Mesodermal cell (in vitro differentiated cells): Measurements from ENCODE around the gene ARL15.

ENCODE experiments used
- H3K27ac ChIP-seq: 2 replicates; pipeline ENCODE4 v1.7.0; 2013; ENCODE audit warnings: mild to moderate bottlenecking, low read depth, low read length, moderate library complexity; ENCODE audit not compliant: severe bottlenecking
- H3K36me3 ChIP-seq: 2 replicates; pipeline ENCODE4 v1.7.1; 2013; ENCODE audit warnings: mild to moderate bottlenecking, low read length, moderate library complexity; ENCODE audit not compliant: control insufficient read depth, insufficient read depth
- H3K4me1 ChIP-seq: one replicate; pipeline ENCODE4 v1.7.1; 2013; ENCODE audit warnings: mild to moderate bottlenecking, low read length; ENCODE audit not compliant: insufficient read depth, control insufficient read depth, poor library complexity, severe bottlenecking
- H3K4me3 ChIP-seq: 2 replicates; pipeline ENCODE4 v1.7.0; 2013; ENCODE audit warnings: low read length, control low read depth, mild to moderate bottlenecking; ENCODE audit not compliant: insufficient read depth, poor library complexity, severe bottlenecking; ENCODE audit errors: extremely low read depth
- H3K9me3 ChIP-seq: 2 replicates; pipeline ENCODE4 v1.7.1; 2013; ENCODE audit warnings: mild to moderate bottlenecking, low read length, moderate library complexity; ENCODE audit not compliant: control insufficient read depth
- WGBS, 2 experiments: methylation state at CpG; one replicate each; pipeline ENCODE4 v1.1.5; 2013; ENCODE audit warnings: missing lambda C conversion rate in 2 of 2; ENCODE audit not compliant: insufficient coverage in 2 of 2; 5-methylcytosine and 5-hydroxymethylcytosine counted together

ARL15 gene

DNA sequence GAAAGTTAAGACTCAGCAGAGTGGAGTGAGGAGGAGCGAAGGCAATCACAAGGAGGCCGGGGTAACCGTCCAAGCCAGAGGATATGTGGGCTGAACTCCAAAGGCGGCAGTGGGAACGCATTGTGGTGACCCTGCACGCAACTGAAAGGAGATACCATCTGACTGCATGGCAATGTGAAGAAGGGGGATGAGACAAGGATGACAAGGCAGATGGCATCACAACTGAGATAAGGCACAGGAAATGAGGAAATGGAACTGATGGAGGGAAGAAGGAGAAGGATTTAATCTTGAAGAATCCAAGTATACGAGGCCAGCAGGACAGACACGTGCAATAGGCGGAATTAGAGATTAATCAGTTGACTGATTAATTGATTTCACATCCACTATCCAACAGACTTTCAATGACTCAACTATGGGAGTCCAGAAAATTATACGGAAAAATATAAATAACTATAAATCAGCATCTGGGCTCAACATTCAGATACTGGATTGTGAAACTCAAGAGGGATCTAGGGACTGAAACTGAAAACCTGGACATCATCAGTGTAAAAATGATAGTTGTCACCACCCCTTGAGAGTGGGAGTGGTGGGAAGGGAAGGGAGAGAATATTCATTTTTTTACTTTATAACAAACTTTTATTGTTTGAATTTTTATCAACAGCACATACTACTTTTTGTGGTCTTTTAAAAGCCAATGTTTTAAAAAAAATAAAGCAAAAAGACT, 86.1 kb downstream of the ARL15 start:
- peaks cover 3% of the 10 kb centered on the region for H3K9me3 ChIP-seq
- H3K27ac ChIP-seq = no peak overlapping the region
- no peak overlapping the region for H3K4me3 ChIP-seq
- no peaks in the 10 kb centered on the region for H3K36me3 ChIP-seq
- H3K4me1 ChIP-seq = peaks cover 9% of the 10 kb centered on the region
- 94 to 95% methylated on average over 6 to 7 of the region's 10 CpGs for WGBS, 2 experiments

DNA sequence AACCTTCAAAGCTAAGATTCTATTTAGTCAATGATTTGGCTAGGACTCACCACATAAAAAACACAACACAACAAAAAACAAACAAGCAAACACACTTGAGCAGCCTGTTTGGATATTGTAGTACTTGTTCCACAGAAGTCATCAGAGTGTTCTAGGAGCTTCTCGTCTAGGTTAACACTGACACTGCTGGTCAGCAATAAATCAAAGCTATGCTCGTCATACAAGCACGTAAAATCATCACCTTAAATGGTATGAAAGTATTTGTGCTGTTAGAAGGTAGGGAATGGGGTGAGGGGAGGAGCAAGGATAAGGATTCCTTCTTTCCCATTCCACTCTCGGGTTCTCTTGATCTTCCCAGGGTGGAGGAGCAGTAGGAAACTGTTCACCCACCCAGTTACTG, 88.0 kb downstream of the ARL15 start:
- WGBS, 2 experiments = 94 to 95% methylated on average over 3 of the region's 4 CpGs
- H3K9me3 ChIP-seq = peaks cover 3% of the 10 kb centered on the region
- H3K27ac ChIP-seq = no peak overlapping the region
- H3K4me1 ChIP-seq = peaks cover 9% of the 10 kb centered on the region
- H3K36me3 ChIP-seq = no peaks in the 10 kb centered on the region
- H3K4me3 ChIP-seq = no peak overlapping the region

DNA sequence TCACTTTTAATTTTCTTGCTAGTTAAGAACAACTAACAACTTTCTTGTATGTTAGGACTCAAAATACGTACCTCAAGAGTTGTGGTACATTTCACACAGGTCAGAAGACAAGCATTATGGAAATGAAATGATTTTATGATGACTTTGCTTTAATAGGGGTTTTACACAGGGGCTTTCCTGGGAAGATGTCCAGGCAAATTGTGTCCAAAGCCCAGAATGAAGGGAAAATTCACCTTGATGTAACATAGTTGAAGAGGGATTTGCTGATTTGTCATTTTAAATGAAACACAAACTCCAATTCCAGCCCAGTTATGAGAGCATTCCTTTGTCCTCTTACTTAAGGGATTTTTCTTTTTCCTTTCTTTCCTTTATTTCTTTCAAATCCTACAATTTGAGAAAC, 89.2 kb downstream of the ARL15 start:
- Histone ChIP-seq H3K4me1 (peaks cover 9% of the 10 kb centered on the region), H3K4me3 (no peak overlapping the region), H3K27ac (no peak overlapping the region), H3K9me3 (peaks cover 3% of the 10 kb centered on the region), H3K36me3 (no peaks in the 10 kb centered on the region)
- WGBS, 2 experiments = no CpG with 5 or more reads among the region's 1 CpG

DNA sequence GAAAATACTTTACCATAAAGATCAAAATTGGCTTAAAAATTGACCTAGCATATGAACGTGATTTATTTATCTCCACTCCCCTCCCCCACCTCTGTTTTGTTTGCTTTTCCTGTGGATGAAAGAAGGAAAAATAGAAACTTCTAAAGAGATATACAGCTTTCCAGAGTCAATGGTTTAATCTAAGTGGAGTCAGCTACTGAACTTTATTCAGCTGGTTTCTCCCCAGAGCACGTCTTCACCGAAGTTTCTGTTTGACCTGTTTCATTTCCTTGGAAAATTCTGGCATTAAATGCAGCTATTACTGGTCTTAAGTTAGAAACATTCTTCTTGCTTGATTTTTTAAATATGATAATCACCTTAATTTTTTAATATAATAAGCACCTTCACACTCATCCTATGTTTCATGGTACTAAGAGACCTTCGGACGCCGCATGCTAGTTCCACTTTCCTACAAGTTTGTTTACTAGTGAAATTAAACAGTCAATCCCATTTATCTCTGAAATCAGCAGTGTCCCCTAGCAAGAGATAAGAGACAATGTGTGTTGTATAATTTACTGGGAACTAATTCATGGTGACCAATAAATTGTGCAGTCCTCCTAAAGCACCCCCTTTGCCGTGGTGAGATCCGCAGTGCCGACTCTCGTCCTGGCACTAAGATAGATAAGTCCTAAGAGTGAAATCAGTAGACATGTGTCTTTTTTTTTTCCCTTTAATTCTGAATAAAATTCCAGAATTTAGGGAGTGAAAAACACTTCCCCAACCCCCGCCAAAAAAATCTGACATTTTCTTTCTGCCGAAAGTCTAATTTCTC, 89.9 kb downstream of the ARL15 start:
- WGBS, 2 experiments = 92 to 100% methylated on average over 4 to 7 of the region's 12 CpGs
- Histone ChIP-seq H3K4me3 (no peak overlapping the region), H3K36me3 (no peaks in the 10 kb centered on the region)

DNA sequence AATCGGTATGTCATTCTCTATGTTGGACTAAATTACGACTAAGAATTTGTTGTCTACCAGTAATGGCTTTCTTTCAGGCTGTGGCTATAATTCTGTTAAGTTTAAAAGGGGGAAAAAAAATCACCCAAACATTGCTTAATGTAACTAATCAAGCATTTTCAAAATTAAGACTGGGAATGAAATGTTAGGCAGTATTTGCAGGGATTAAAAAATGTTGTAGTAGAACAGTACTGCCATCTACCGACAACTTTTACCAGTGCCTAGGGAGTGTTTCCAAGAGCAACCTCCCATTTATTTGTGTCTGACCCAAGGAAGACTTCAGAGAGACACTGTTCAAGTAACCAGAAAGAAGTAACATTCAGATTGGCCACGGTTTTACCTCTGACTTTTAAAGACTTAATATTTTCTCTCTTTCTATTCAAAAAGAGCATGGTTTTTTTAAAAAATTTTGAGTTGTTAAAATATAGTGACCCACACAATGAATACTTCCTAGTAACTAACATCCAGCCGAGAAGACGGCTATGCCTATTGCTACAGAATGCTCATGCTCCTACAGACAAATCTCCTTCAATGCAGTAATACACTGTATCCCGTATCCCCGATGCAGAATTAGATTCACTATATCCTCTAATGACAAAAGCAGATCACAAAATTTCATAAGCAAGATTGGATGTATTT, 92.4 kb downstream of the ARL15 start:
- H3K4me3 ChIP-seq = no peak overlapping the region
- H3K27ac ChIP-seq = no peak overlapping the region
- H3K4me1 ChIP-seq = peaks cover 31% of the 10 kb centered on the region
- H3K36me3 ChIP-seq = no peaks in the 10 kb centered on the region
- 0 to 52% methylated on average over 1 to 3 of the region's 8 CpGs for WGBS, 2 experiments
- H3K9me3 ChIP-seq = no peaks in the 10 kb centered on the region

More for the DNA sequence above, 89.9 kb downstream of the ARL15 start:
- Histone ChIP-seq H3K27ac (no peak overlapping the region), H3K4me1 (peaks cover 10% of the 10 kb centered on the region), H3K9me3 (peaks cover 3% of the 10 kb centered on the region)

DNA sequence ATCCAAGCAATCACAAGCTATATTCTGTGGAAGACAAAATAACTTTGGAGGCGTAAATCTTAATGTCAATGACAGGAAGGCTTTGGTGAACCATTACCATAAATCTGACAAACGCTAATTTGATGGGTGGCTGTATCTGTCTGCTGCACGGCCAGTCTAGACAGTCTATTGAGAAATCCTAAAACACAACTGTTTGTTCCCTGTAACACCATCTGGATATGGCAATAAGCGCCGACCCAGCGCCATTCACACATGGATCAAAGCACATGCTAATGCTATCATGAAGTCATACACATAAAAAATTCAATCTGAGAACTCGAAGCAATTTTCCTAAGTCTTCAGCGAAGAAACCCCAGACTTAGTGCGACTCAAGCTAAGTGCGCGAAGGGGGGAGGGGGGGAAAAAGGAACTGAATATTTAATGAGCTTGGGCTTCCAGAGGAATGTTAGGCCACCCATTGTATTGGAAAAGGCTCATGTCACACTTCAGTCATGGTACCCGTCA, 95.1 kb downstream of the ARL15 start:
- 34 to 39% methylated on average over 6 to 10 of the region's 12 CpGs for WGBS, 2 experiments
- no peaks in the 10 kb centered on the region for H3K9me3 ChIP-seq
- H3K27ac ChIP-seq = no peak overlapping the region
- peaks cover 35% of the 10 kb centered on the region for H3K4me1 ChIP-seq
- no peaks in the 10 kb centered on the region for H3K36me3 ChIP-seq
- H3K4me3 ChIP-seq = no peak overlapping the region

DNA sequence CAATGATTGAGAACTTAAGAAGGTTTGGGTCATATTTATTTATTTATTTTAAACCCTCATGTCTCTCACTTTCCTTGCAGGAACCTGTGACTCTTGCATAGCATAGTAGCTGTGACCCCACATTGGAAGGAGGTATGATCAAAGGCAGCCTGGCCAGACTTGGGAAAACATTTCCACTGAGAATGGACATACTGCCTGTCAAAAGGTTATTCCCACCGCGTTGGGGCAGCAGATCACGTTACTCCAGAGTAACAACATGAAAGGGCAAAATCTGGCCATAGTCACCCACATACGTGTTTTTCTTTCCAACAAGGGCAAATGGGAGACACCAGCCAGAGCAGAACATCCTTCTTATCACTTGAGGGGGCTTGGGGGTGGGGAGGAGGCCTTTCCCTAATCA, 95.7 kb downstream of the ARL15 start:
- WGBS, 2 experiments = 65 to 77% methylated on average over 3 to 4 of the region's 4 CpGs

DNA sequence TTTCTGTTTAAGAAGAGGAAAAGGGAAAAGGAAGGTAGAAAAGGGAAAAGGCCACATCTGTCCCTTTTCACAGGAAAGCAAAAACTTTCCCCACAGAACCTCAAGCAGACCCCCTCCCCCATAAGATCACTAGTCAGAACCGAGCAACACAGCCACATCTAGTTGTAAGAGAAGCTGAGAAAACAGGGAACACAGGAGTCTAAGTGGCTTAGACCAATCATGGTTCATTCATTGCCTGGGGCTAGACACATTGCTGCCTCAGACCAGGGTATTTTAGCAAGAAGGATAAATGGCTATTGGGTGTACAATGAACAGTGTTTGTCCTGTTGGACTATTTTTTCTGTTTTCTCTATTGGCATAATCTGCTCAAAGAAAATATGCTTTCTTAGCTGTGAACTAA, 98.0 kb downstream of the ARL15 start:
- Histone ChIP-seq H3K4me3 (no peak overlapping the region), H3K36me3 (no peaks in the 10 kb centered on the region), H3K9me3 (no peaks in the 10 kb centered on the region), H3K27ac (no peak overlapping the region), H3K4me1 (peaks cover 32% of the 10 kb centered on the region)
- WGBS, 2 experiments = 40% methylated on average over 1 of the region's 1 CpG; no CpG with 5 or more reads in 1 of the 2 experiments

More for the DNA sequence above, 95.7 kb downstream of the ARL15 start:
- no peak overlapping the region for H3K4me3 ChIP-seq
- no peaks in the 10 kb centered on the region for H3K9me3 ChIP-seq
- H3K4me1 ChIP-seq = peaks cover 32% of the 10 kb centered on the region
- H3K36me3 ChIP-seq = no peaks in the 10 kb centered on the region
- H3K27ac ChIP-seq = no peak overlapping the region

DNA sequence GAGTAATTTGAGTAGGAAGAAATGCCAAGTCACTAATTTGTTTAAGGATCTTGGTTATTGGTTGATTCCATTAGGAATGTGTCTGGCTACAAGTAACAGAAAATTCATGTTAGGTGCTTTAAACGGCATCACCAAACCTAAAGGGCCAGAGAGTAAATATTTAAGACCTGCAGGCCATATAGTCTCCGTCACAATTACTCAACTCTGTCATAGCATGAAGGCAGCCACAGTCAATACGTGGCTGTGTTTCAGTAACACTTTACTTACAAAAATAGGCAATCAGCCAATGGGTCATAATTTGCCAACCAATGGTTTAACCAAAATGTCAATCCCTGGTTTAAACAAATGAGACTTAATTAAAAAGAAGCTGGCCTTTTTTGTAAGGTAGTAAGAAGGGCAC, 98.5 kb downstream of the ARL15 start:
- 94% methylated on average over 2 of the region's 3 CpGs for WGBS, 2 experiments
- H3K4me3 ChIP-seq = no peak overlapping the region
- no peaks in the 10 kb centered on the region for H3K9me3 ChIP-seq
- H3K36me3 ChIP-seq = no peaks in the 10 kb centered on the region
- H3K27ac ChIP-seq = no peak overlapping the region
- H3K4me1 ChIP-seq = peaks cover 32% of the 10 kb centered on the region

DNA sequence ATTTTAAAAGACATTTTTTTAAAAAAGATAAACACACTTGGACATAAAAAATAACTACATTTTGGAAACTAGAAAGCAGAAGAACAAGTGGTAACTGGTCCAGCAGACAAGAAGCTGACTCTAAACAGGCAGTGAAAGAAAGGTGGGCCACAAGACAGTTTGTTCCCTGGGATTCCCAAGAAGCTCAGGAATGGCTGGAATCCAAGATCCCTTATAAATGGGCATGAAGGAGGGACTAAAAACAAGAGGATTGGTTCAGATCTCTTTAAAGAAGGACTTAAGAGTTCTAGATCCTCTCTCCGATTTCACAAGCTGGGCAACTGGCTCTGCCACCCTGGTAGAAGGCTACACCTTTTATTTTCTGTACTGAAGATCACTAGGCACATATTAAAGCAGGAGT, 102.8 kb downstream of the ARL15 start:
- Histone ChIP-seq H3K9me3 (peaks cover 1% of the 10 kb centered on the region), H3K27ac (no peak overlapping the region), H3K4me3 (no peak overlapping the region), H3K36me3 (no peaks in the 10 kb centered on the region), H3K4me1 (peaks cover 6% of the 10 kb centered on the region)
- 83% methylated on average over 1 of the region's 1 CpG; no CpG with 5 or more reads in 1 of the 2 experiments for WGBS, 2 experiments
